Measurements from ENCODE around the gene CAPG.
A peak's percentile ranks its signal among the peaks of the same experiment; 100 is the strongest.
"Not testable (repeated sequence)": the region's sequence is repeated elsewhere in the genome, so short reads cannot be mapped to it uniquely, and the experiment has no call there.

The CAPG gene

GRCh38 chr2:85447222-85447585, 37.0 kb upstream of the CAPG start:
- no peak overlapping the region for H3K9ac ChIP-seq (ENCODE audit: low read length)
- H3K9me3 ChIP-seq (ENCODE audit: control insufficient read depth, low read depth, low read length) = no peaks in the 10 kb centered on the region
- H3K4me3 ChIP-seq (ENCODE audit: low read length) = no peak overlapping the region
- no peak overlapping the region for H3K27ac ChIP-seq (ENCODE audit: low read length)
- H3K36me3 ChIP-seq (ENCODE audit: control insufficient read depth, low read depth, low read length) = no peaks in the 10 kb centered on the region
- H3K4me1 ChIP-seq (ENCODE audit: control insufficient read depth, low read depth, low read length) = no peaks in the 10 kb centered on the region
- H3K27me3 ChIP-seq (ENCODE audit: control insufficient read depth, insufficient read depth, low read length) = no peaks in the 10 kb centered on the region

DNA sequence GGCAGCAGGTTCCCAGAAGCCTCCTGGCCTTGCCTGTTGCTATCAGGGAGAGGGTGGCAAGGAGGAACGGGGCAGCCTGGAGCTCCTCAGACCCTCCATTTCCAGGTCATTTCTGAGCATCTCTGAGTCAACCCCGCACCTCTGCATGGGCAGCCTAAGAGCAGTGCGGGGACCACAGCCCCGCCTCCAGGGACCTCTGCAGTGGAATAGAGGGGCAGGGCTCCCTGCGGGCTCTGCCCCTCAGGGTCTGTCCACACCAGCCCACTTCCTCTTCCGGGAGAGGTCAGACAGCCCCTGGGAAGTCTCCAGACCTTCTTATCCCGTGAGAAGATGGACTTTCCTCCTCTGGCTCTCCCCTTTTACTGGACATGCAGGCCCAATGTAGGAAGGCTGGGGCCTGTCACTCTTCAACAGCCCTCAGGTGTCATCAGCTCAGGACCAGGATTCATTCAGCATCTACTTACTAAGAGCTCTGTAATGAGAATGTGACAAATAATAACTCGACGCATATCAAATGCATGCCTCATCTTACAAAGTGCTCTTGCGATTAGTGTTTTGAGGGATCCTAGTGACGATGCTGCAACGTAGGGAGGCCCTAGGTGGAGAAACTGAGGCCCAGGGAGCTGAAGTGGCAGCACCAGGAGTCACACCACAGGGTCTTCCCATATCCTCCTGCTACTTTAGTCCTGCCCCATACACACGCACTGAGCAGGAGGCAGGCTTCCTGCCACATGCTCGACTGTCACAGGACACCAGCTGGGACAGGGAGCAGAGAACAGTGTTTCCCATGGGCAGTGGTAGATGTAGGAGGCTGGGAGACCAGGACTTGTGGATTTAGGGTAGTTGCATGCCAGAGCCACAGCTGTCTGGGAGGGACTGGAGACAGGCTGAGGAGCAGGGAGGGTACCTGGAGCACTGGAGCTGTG, 36.4 kb upstream of the CAPG start:
- H3K4me1 ChIP-seq (ENCODE audit: control insufficient read depth, low read depth, low read length) = no peaks in the 10 kb centered on the region
- H3K9ac ChIP-seq (ENCODE audit: low read length) = no peak overlapping the region
- H3K27ac ChIP-seq (ENCODE audit: low read length) = no peak overlapping the region
- no peak overlapping the region for H3K4me3 ChIP-seq (ENCODE audit: low read length)
- no peaks in the 10 kb centered on the region for H3K36me3 ChIP-seq (ENCODE audit: control insufficient read depth, low read depth, low read length)
- H3K9me3 ChIP-seq (ENCODE audit: control insufficient read depth, low read depth, low read length) = no peaks in the 10 kb centered on the region
- no peaks in the 10 kb centered on the region for H3K27me3 ChIP-seq (ENCODE audit: control insufficient read depth, insufficient read depth, low read length)

GRCh38 chr2:85445316-85446295, 35.4 kb upstream of the CAPG start:
- Histone ChIP-seq H3K4me3 (ENCODE audit: low read length) (no peak overlapping the region), H3K27ac (ENCODE audit: low read length) (no peak overlapping the region), H3K36me3 (ENCODE audit: control insufficient read depth, low read depth, low read length) (no peaks in the 10 kb centered on the region), H3K4me1 (ENCODE audit: control insufficient read depth, low read depth, low read length) (no peaks in the 10 kb centered on the region), H3K9me3 (ENCODE audit: control insufficient read depth, low read depth, low read length) (no peaks in the 10 kb centered on the region), H3K9ac (ENCODE audit: low read length) (no peak overlapping the region), H3K27me3 (ENCODE audit: control insufficient read depth, insufficient read depth, low read length) (no peaks in the 10 kb centered on the region)

GRCh38 chr2:85444629-85445172, 34.5 kb upstream of the CAPG start:
- Histone ChIP-seq H3K27me3 (ENCODE audit: control insufficient read depth, insufficient read depth, low read length) (no peaks in the 10 kb centered on the region), H3K36me3 (ENCODE audit: control insufficient read depth, low read depth, low read length) (no peaks in the 10 kb centered on the region), H3K9me3 (ENCODE audit: control insufficient read depth, low read depth, low read length) (no peaks in the 10 kb centered on the region), H3K4me1 (ENCODE audit: control insufficient read depth, low read depth, low read length) (no peaks in the 10 kb centered on the region), H3K4me3 (ENCODE audit: low read length) (no peak overlapping the region), H3K27ac (ENCODE audit: low read length) (no peak overlapping the region), H3K9ac (ENCODE audit: low read length) (no peak overlapping the region)

GRCh38 chr2:85441864-85442263, 31.7 kb upstream of the CAPG start:
- peaks cover 11% of the 10 kb centered on the region for H3K4me1 ChIP-seq (ENCODE audit: control insufficient read depth, low read depth, low read length)
- H3K36me3 ChIP-seq (ENCODE audit: control insufficient read depth, low read depth, low read length) = no peaks in the 10 kb centered on the region
- H3K27ac ChIP-seq (ENCODE audit: low read length) = no peak overlapping the region
- H3K9me3 ChIP-seq (ENCODE audit: control insufficient read depth, low read depth, low read length) = no peaks in the 10 kb centered on the region
- no peak overlapping the region for H3K9ac ChIP-seq (ENCODE audit: low read length)
- H3K4me3 ChIP-seq (ENCODE audit: low read length) = no peak overlapping the region
- H3K27me3 ChIP-seq (ENCODE audit: control insufficient read depth, insufficient read depth, low read length) = no peaks in the 10 kb centered on the region

GRCh38 chr2:85440729-85441128, 30.6 kb upstream of the CAPG start:
- no peak overlapping the region for H3K9ac ChIP-seq (ENCODE audit: low read length)
- no peaks in the 10 kb centered on the region for H3K9me3 ChIP-seq (ENCODE audit: control insufficient read depth, low read depth, low read length)
- peaks cover 21% of the 10 kb centered on the region for H3K4me1 ChIP-seq (ENCODE audit: control insufficient read depth, low read depth, low read length)
- H3K27ac ChIP-seq (ENCODE audit: low read length) = no peak overlapping the region
- no peaks in the 10 kb centered on the region for H3K36me3 ChIP-seq (ENCODE audit: control insufficient read depth, low read depth, low read length)
- no peaks in the 10 kb centered on the region for H3K27me3 ChIP-seq (ENCODE audit: control insufficient read depth, insufficient read depth, low read length)
- no peak overlapping the region for H3K4me3 ChIP-seq (ENCODE audit: low read length)

DNA sequence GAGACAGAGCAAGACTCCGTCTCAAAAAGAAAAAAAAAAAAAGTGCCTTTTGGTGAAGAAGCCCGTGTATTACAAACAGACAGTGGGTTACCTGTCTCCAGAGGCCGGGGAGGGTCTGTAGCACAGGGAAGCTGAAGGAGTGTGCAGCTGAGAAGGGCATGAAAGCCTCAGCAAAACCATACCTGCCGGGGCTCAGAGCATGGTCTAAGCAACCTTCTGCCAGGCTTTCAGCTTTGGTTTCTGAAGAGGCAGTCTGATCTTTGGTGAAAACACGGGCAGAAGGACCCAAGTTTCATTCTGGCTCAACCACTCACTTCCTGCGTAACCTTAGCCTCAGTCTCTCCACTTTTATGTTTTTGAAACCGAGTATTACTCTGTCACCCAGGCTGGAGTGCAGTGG, 29.8 kb upstream of the CAPG start:
- peaks cover 22% of the 10 kb centered on the region for H3K4me1 ChIP-seq (ENCODE audit: control insufficient read depth, low read depth, low read length)

DNA sequence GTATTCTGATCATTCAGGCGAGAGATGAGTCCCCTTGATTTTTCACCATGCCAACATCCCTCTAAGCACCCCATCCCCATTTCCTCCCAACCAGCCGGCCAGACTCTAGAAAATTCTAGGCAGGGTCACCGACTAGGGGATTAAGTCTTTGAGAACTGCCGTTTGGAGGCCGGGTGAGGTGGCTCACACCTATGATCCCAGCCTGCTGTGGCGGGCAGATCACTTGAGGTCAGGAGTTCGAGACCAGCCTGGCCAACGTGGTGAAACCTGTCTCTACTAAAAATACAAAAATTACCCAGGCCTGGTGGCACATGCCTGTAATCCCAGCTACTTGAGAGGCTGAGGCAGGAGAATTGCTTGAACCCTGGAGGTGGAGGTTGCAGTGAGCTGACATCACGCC, 29.4 kb upstream of the CAPG start:
- not testable (repeated sequence) for H3K27ac ChIP-seq (ENCODE audit: low read length)

More for the DNA sequence above, 29.8 kb upstream of the CAPG start:
- H3K9me3 ChIP-seq (ENCODE audit: control insufficient read depth, low read depth, low read length) = no peaks in the 10 kb centered on the region
- no peaks in the 10 kb centered on the region for H3K27me3 ChIP-seq (ENCODE audit: control insufficient read depth, insufficient read depth, low read length)
- H3K27ac ChIP-seq (ENCODE audit: low read length) = no peak overlapping the region
- H3K4me3 ChIP-seq (ENCODE audit: low read length) = no peak overlapping the region
- H3K9ac ChIP-seq (ENCODE audit: low read length) = no peak overlapping the region
- H3K36me3 ChIP-seq (ENCODE audit: control insufficient read depth, low read depth, low read length) = no peaks in the 10 kb centered on the region

DNA sequence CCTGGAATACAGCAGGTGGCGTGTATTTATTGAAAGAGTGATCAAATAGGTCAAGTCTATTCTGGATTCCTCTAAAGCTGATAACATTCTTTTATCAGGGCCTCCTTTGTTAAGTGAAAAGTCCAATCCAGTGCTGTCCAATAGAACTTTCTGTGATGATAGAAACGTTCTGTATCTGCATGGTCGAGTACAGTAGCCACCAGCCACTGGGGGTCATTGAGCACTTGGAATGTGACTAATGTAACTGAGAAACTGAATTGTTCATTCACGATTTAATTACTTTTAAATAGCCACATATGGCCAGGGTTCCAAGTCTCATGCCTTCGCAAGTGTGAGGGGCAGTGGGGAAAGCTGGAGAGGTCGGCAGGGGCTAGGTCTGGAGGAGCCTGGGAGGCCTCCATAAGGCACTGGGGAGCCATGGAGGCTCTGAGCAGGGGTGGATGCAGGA, 28.9 kb upstream of the CAPG start:
- H3K36me3 ChIP-seq (ENCODE audit: control insufficient read depth, low read depth, low read length) = no peaks in the 10 kb centered on the region
- H3K9me3 ChIP-seq (ENCODE audit: control insufficient read depth, low read depth, low read length) = no peaks in the 10 kb centered on the region
- no peak overlapping the region for H3K27ac ChIP-seq (ENCODE audit: low read length)
- no peak overlapping the region for H3K9ac ChIP-seq (ENCODE audit: low read length)
- H3K27me3 ChIP-seq (ENCODE audit: control insufficient read depth, insufficient read depth, low read length) = no peaks in the 10 kb centered on the region
- H3K4me1 ChIP-seq (ENCODE audit: control insufficient read depth, low read depth, low read length) = peaks cover 22% of the 10 kb centered on the region
- H3K4me3 ChIP-seq (ENCODE audit: low read length) = no peak overlapping the region

More for the DNA sequence above, 29.4 kb upstream of the CAPG start:
- H3K4me1 ChIP-seq (ENCODE audit: control insufficient read depth, low read depth, low read length) = peaks cover 22% of the 10 kb centered on the region
- not testable (repeated sequence) for H3K4me3 ChIP-seq (ENCODE audit: low read length); H3K36me3 ChIP-seq (ENCODE audit: control insufficient read depth, low read depth, low read length); H3K27me3 ChIP-seq (ENCODE audit: control insufficient read depth, insufficient read depth, low read length); H3K9me3 ChIP-seq (ENCODE audit: control insufficient read depth, low read depth, low read length); H3K9ac ChIP-seq (ENCODE audit: low read length)

- H3K36me3 ChIP-seq (ENCODE audit: control insufficient read depth, low read depth, low read length) = no peaks in the 10 kb centered on the region
- H3K4me3 ChIP-seq (ENCODE audit: low read length) = peak overlapping the region; percentile 44
- no peaks in the 10 kb centered on the region for H3K27me3 ChIP-seq (ENCODE audit: control insufficient read depth, insufficient read depth, low read length)
- H3K27ac ChIP-seq (ENCODE audit: low read length) = no peak overlapping the region
- no peaks in the 10 kb centered on the region for H3K9me3 ChIP-seq (ENCODE audit: control insufficient read depth, low read depth, low read length)
- H3K4me1 ChIP-seq (ENCODE audit: control insufficient read depth, low read depth, low read length) = peaks cover 24% of the 10 kb centered on the region
- H3K9ac ChIP-seq (ENCODE audit: low read length) = peak overlapping the region; percentile 72
Measured at GRCh38 chr2:85438201-85439024, 28.2 kb upstream of the CAPG start.
